ENCODE results near the gene MYOT. TPM values are rescaled to one million over a fixed set of nuclear protein-coding genes. Genes with fewer than 3 reads are reported as not detected.
"Not testable (repeated sequence)": the region's sequence is repeated elsewhere in the genome, so short reads cannot be mapped to it uniquely, and the experiment has no call there.

MYOT gene
- total RNA-seq, 1 donor from 2014 or later = 0.31 TPM

- no peak for DNase-seq
Measured at GRCh38 chr5:137856916-137857862, 10.5 kb upstream of the MYOT start.

DNA sequence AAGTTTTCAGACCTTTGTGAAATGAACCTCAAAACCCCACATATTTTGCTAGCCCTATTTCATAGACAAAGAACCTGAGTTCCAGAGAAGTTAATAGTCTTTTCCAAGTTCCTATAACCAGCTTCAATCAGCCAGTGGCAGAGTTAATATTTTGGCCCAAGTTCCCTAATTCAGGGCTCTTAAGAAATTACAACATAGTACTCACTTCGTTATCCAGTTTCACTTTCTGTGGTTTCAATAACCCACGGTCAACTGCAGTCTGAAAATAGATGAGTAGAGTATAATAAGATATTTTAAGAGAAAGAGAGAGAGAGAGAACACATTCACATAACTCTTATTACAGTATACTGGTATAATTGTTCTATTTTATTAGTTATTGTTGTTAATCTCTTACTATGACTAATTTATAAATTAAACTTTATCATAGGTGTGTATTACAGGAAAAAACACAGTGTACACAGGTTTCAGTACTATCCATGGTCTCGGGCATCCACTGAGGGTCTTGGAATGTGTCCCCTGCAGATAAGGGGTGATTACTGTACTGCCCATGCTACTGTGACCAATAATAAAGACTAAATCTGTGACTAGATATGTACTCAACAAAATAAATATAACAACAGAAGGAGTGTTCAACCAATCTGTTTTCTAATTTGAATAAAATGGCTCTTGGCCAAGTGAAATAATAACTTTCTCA is 9.3 kb upstream of the MYOT start:
- DNase-seq = no peak

- no peak for DNase-seq
Measured at GRCh38 chr5:137858954-137859353, 8.7 kb upstream of the MYOT start.

GRCh38 chr5:137862251-137862650 is 5.4 kb upstream of the MYOT start:
- DNase-seq = no peak

DNA sequence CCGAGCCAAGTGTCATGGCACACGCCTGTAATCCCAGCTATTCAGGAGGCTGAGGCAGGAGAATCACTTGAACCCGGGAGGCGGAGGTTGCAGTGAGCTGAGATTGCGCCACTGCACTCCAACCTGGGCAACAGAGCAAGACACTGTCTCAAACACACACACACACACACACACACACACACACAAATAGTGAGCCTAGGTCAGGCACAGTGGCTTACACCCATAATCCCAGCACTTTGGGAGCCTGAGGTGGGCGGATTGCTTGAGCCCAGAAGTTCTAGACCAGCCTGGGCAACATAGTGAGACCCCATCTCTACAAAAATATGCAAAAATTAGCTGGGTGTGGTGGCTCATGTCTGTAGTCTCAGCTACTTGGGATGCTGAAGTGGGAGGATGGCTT is 4.0 kb upstream of the MYOT start:
- not testable (repeated sequence) for DNase-seq

GRCh38 chr5:137866541-137867388 is 895 bp upstream of the MYOT start:
- no peak for DNase-seq

- no peak for DNase-seq
Measured at GRCh38 chr5:137870647-137871339, 3.1 kb downstream of the MYOT start.

DNA sequence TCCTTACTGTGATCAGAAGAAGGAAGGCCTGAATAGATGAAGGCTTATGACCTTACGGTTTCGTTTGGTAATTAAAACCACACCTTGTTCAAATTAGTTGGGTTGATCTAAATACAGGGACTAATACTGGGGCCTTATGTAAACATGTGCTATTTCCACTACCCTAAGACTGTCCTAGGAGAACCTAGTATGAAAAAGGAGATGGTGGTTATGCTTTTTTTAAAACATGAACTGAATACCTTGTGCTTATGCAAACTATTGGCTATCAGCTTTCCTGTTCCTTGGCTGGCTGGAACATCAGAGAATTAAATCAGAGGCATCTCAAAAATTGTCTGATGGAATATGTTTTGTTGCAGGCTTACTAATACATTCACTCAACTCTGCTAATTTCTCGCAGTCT is 3.9 kb downstream of the MYOT start:
- DNase-seq = no peak

DNA sequence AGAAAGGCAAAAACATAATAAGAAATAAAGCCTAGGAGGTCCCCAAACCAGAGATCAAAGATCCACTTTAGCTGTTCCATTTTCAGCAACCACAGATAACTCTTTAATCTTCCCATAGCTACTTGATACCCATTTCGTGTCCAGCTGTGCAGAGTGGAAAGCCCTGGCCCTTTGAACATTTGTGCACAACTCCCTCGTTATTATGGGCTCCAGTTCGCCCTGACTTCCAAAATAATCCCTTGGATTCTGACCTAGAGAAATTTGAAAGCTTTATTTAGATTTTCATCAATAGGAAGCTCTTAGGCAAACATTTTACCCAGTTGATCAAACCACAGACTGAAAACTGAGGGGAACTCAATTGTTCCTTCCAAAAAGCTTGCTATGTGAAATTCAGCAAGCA is 4.8 kb downstream of the MYOT start:
- no peak for DNase-seq

GRCh38 chr5:137876101-137876500 is 8.4 kb downstream of the MYOT start:
- no peak for DNase-seq

DNA sequence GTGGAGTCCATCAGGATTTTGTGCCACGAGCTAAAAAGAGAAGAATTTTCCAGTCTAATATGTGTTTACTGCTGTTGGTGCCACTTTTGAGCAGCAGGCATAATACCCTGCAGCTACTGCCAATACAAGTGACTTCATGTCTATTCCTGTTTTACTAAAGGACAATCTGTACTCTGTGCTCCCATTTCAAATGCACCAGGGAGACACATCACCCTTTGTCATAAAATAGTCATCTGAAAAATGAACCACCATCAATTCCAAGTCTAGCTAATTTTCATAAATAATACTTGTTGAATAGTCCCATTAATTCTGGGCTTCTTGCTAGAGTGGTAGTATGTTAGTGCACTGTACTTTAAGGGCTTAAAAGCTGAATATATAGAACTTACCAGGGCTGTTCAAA is 12.7 kb downstream of the MYOT start:
- DNase-seq = no peak

DNA sequence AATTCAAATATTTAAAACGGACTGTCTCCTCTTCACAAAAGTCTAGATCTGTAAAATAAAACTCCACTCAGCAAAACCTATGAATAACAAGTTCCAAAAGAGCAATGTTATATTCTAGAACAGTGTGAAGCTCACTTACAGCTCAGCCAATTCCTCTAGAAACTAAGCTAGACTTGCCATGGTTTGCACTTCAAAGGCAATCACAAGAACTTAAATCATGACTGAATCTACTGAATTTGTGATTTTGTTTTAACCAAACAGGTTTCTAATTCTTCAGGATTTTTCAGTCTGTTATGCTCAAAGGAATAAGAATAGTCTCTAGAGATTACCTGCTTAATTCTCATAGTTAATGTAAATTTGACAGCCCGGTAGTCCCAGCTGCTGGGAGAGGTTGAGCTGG is 20.2 kb downstream of the MYOT start:
- no peak for DNase-seq

DNA sequence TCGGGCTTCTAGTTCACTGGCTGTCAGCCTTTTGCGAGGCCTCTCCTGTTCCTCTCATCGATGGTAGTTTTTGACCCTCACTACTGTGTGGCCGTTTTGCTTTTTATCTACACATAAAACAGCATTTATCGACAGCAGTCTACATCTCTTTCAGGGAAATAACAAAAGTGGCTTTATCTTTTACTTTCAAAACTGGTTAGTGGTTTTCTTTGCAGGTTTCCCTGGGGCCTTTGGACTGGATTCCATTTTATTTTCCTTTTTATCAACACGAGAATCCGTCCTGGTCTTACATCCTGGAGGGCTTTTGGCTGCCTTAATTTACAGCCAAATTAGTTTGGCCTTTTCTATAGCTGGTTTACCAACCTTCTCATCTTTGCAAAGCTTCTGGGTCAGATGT is 20.8 kb downstream of the MYOT start:
- no peak for DNase-seq

- peak; percentile 72 for DNase-seq
Measured at GRCh38 chr5:137888863-137889759, 21.5 kb downstream of the MYOT start, which contains the start of gene PKD2L2. Gene PKD2L2, plus strand, starts transcription at chr5:137889457. Its CDS starts 35 bp downstream, at chr5:137889492.

- no peak for DNase-seq
Measured at GRCh38 chr5:137890845-137891244, 23.2 kb downstream of the MYOT start.

DNA sequence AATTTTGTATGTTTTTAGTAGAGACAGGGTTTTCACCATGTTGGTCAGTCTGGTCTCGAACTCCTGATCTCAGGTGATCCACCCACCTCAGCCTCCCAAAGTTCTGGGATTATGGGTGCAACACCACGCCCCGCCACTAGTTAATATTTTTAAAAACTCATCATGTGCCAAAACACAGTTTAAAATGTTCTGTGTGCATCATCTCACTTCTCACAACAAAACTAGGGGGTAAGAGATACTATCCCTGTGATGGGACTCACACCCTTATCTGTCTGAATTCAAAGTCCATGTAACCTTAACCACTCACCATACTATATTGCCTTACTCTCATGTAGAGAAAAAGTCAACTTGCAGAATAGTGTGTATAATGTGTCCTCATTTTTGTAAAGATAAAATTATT is 24.2 kb downstream of the MYOT start:
- DNase-seq = no peak

DNA sequence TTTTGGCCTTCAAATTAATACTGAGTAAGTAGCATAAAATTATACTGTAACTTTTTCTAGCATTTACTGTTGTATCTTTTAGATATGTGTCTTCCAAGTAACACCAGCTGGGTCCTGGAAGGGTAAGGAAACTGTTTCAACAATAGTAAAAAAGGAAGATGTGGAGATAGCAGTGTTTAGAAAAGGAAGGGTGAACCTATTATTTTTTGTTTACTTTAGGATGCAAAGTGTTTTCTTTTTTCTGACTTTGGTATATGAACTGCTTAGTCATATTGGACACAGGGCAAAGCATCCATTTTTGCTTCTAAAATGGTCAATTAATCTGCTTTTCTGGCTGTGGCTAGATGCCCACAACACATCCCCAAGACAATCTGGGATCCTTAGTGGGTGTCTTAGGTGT is 26.9 kb downstream of the MYOT start:
- DNase-seq = no peak

- DNase-seq = no peak
Measured at GRCh38 chr5:137896560-137896959, 28.9 kb downstream of the MYOT start.

DNA sequence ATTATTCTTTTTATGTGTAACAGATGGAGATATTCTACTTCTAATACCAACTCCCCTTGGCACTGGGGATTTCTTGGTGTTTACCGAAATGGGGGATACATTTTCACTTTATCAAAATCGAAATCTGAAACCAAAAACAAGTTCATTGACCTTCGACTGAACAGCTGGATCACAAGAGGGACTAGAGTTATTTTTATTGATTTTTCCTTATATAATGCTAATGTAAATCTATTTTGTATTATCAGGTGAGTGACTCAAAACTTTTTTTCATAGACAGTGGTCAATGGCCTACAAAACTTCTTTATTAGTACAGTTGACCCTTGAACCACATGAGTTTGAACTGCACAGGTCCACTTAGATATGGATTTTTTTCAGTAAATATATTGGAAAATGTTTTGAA is 31.8 kb downstream of the MYOT start:
- no peak for DNase-seq

DNA sequence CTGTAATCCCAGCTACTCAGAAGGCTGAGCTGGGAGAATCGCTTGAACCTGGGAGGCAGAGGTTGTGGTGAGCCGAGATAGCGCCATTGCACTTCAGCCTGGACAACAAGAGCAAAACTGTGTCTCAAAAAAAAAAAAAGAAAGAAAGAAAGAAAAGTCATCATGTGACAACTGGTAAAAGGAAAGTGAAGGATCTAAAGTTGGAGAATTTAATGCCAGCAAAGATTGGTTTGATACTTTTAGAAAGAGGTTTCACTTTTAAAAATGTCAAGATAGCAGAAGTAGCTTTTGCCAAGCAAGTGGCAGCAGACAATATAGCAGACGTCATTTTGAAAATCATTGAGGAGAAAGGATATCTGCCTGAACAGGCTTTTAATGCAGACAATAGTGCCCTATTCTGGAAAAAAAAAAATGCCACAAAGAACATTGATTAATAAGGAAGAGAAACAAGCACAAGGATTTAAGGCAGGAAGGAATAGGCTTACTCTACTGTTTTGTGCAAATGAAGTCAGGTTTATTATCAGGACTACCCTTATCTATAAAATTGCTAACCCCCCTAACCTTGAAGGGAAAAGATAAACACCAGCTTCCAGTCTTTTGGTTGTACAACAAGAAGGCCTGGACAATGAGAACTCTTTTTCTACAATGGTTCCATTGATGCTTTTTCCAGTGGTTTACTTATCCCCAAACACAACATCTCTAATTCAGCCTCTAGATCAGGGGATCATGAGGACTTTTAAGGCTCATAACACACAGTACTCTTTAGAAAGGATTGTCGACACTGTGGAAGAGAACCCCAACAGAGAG is 33.6 kb downstream of the MYOT start:
- no peak for DNase-seq
